Measurements from ENCODE around the gene CAPN5. TPM values are rescaled to one million over a fixed set of nuclear protein-coding genes. Genes with fewer than 3 reads are reported as not detected.
A peak's percentile ranks its signal among the peaks of the same experiment; 100 is the strongest.

Gene CAPN5
- total RNA-seq, 1 experiment from 2014 or later = 27.4 TPM

DNA sequence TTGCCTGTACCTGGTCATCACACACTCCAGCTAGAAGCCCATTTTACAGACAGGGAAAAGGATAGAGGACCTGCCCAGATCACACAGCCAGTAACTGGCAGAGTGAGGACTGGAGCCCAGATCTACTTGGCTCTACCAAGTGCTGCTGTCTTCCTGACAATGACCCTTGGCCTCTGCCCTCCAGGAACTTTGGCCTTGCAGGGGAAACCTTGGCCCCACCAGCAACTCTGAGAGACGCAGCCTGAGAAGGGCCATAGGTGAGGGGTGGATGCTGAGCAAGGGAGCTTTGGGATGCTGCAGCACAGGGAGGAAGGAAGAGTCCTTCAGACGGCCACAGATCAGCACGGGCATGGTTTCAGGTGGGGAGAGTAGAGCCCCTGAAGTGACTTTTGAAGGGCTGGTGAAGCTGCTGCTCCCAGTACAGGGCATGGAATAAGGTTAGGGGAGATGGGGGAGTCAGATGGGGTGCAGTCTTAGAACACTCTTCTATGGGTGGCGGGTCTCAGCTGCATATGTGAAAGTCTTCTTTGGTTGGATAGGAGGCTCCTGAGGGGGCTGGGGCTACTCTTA is 2.0 kb upstream of the CAPN5 start:
- peaks cover 25% of the 10 kb centered on the region for H3K4me1 Mint-ChIP-seq
- DNase-seq (ENCODE audit: low spot score) (no peak), ATAC-seq (no peak)
- H3K36me3 Mint-ChIP-seq = no peaks in the 10 kb centered on the region
- ChIA-PET CTCF (interaction anchor here (0.7 to 6.3 kb wide), 4 partner anchors 17 to 62 kb away, joined by 3 to 126 read pairs (median 10); no protein-coding TSS in a partner anchor), POLR2A (no interaction called here)
- peaks cover 11% of the 10 kb centered on the region for H3K9me3 Mint-ChIP-seq
- TF ChIP-seq ZNF396 (CRISPR knock-in tag; IDR thresholded peaks at IDR 0.05; ENCODE audit: borderline replicate concordance) = no peak
- no peak for TF ChIP-seq IRF2 (CRISPR knock-in tag; IDR thresholded peaks at IDR 0.05; ENCODE audit: borderline replicate concordance, low read depth)
- TF ChIP-seq KAT7 (CRISPR knock-in tag; IDR thresholded peaks at IDR 0.05; ENCODE audit: borderline replicate concordance) = no peak
- TF ChIP-seq, protein P1, sequence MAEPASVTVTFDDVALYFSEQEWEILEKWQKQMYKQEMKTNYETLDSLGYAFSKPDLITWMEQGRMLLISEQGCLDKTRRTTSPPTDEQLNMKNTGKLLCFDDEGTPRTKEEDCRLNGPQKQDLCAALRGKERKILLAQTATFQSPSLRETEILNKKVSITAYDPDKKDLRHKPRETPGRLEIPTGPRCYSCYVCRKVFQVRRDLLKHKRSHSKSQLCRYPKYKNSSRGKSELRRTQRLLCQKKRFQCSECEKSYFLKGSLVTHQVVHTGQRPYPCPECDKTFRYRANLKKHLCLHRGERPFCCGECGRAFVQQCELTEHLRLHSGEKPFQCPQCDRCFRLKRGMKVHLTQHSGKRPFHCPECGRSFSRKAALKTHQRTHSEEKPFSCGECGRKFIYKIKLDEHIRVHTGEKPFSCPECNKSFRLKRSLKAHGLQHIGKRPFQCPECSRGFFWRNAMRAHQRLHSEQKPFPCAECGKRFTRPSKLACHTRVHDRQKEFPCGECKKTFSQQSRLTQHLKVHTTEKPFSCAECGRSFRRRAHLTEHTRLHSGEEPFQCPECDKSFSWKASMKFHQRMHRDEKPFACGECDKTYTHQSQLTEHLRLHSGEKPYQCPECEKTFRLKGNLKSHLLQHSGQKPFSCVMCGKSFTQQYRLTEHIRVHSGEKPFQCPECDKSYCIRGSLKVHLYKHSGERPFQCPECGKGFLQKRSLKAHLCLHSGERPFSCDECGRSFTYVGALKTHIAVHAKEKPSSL (CRISPR knock-in tag; conservative IDR thresholded peaks at IDR 0.05) = no peak
- TF ChIP-seq ZNF317 (CRISPR knock-in tag; IDR thresholded peaks at IDR 0.05; ENCODE audit: borderline replicate concordance, low read depth) = no peak
- TF ChIP-seq ZNF219 (CRISPR knock-in tag; IDR thresholded peaks at IDR 0.05; ENCODE audit: borderline replicate concordance) = no peak
- no peak for TF ChIP-seq ZNF263 (CRISPR knock-in tag; IDR thresholded peaks at IDR 0.05; ENCODE audit: low read depth)
- no peak for TF ChIP-seq OVOL2 (CRISPR knock-in tag; IDR thresholded peaks at IDR 0.05; ENCODE audit: borderline replicate concordance)
- no peak overlapping the region for H3K27ac Mint-ChIP-seq
- H3K27me3 Mint-ChIP-seq (ENCODE audit: low read depth) = peaks cover 21% of the 10 kb centered on the region
- H3K4me3 Mint-ChIP-seq = peak overlapping the region; percentile 90

DNA sequence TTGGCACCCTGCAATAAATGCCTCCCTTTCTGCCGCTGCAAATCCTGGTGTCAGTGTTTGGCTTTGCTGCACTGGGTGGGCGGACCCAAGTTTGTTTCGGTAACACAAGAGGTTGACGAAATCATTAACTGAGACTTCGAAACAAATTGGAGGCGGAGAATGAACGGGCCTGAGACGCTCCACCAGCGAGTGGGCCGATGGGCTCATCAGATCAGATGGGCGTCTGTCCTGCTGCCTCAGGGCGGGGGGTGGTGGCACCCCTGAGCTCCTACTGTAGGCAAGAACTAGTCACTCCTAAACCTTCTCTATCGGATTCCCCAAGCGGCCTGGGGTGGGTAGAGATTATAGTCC is 918 bp upstream of the CAPN5 start:
- ATAC-seq = peak; percentile 1
- CTCF ChIA-PET = interaction anchor here (1.4 to 6.3 kb wide), 4 partner anchors 17 to 47 kb away, joined by 3 to 126 read pairs (median 13); no protein-coding TSS in a partner anchor
- H3K4me1 Mint-ChIP-seq = peaks cover 23% of the 10 kb centered on the region
- peak overlapping the region; percentile 90 for H3K4me3 Mint-ChIP-seq
- H3K9me3 Mint-ChIP-seq = peaks cover 8% of the 10 kb centered on the region
- peak; percentile 34 for DNase-seq (ENCODE audit: low spot score)
- peak; percentile 36; the same call in 1 of the 2 replicates for TF ChIP-seq GABPB1 (CRISPR knock-in tag; IDR thresholded peaks at IDR 0.05)
- no peak for TF ChIP-seq NFYB (CRISPR knock-in tag; conservative IDR thresholded peaks at IDR 0.05; ENCODE audit: low read depth)
- POLR2A ChIA-PET = no interaction called here
- H3K27ac Mint-ChIP-seq = peak overlapping the region; percentile 83
- peaks cover 21% of the 10 kb centered on the region for H3K27me3 Mint-ChIP-seq (ENCODE audit: low read depth)
- no peaks in the 10 kb centered on the region for H3K36me3 Mint-ChIP-seq

DNA sequence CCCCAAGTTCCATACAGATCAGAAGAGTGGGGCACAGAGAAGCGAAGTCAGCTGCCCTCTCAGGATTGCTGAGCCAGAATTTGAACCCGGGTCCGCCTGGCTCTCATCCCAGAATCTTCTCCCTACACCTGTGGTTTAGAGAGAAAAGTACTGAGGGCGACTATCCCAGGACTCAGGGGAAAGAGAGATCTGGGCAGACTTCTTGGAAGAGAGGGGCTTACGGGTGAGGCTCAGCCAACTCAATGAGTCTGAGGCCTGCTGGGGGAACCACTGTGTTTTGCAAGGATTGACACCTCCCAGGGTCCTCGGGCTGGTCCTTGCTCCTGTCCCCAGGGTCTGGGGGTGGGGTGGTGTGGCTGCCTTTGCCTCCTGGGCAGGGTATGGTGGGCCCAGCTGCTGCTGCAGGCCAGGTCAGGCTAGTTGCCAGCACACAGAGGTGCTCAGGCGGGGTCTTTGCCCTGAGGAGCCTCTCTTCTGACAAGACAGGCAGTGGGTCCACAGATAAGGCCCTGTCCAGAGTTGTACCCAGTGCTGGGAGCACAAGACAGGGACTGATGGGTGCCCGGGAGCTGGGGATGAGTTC is 1.2 kb downstream of the CAPN5 start:
- Mint-ChIP-seq H3K9me3 (no peaks in the 10 kb centered on the region), H3K36me3 (no peaks in the 10 kb centered on the region), H3K27ac (no peak overlapping the region), H3K27me3 (ENCODE audit: low read depth) (peaks cover 21% of the 10 kb centered on the region), H3K4me1 (peaks cover 26% of the 10 kb centered on the region), H3K4me3 (peak overlapping the region; percentile 75)
- CTCF ChIA-PET = interaction anchor here (1.0 to 1.5 kb wide), 2 partner anchors 23 to 47 kb away, joined by 4 read pairs; no protein-coding TSS in a partner anchor
- ATAC-seq (no peak), DNase-seq (ENCODE audit: low spot score) (no peak)
- POLR2A ChIA-PET = no interaction called here
- TF ChIP-seq, protein P2, sequence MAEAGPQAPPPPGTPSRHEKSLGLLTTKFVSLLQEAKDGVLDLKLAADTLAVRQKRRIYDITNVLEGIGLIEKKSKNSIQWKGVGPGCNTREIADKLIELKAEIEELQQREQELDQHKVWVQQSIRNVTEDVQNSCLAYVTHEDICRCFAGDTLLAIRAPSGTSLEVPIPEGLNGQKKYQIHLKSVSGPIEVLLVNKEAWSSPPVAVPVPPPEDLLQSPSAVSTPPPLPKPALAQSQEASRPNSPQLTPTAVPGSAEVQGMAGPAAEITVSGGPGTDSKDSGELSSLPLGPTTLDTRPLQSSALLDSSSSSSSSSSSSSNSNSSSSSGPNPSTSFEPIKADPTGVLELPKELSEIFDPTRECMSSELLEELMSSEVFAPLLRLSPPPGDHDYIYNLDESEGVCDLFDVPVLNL (CRISPR knock-in tag; IDR thresholded peaks at IDR 0.05; ENCODE audit: borderline replicate concordance, low read depth) = no peak
- TF ChIP-seq, protein P3, sequence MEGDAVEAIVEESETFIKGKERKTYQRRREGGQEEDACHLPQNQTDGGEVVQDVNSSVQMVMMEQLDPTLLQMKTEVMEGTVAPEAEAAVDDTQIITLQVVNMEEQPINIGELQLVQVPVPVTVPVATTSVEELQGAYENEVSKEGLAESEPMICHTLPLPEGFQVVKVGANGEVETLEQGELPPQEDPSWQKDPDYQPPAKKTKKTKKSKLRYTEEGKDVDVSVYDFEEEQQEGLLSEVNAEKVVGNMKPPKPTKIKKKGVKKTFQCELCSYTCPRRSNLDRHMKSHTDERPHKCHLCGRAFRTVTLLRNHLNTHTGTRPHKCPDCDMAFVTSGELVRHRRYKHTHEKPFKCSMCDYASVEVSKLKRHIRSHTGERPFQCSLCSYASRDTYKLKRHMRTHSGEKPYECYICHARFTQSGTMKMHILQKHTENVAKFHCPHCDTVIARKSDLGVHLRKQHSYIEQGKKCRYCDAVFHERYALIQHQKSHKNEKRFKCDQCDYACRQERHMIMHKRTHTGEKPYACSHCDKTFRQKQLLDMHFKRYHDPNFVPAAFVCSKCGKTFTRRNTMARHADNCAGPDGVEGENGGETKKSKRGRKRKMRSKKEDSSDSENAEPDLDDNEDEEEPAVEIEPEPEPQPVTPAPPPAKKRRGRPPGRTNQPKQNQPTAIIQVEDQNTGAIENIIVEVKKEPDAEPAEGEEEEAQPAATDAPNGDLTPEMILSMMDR (IDR thresholded peaks at IDR 0.05) = no peak
